GM12801 (cell line): Measurements from ENCODE around the gene SAMD5.

Source experiments
- TF ChIP-seq, protein P1 (sequence below): IDR thresholded peaks from one replicate; pipeline ENCODE4 v1.5.1; 2011; ENCODE audit warnings: control low read depth; ENCODE audit not compliant: insufficient read length; ENCODE audit errors: extremely low read depth

The SAMD5 gene

DNA sequence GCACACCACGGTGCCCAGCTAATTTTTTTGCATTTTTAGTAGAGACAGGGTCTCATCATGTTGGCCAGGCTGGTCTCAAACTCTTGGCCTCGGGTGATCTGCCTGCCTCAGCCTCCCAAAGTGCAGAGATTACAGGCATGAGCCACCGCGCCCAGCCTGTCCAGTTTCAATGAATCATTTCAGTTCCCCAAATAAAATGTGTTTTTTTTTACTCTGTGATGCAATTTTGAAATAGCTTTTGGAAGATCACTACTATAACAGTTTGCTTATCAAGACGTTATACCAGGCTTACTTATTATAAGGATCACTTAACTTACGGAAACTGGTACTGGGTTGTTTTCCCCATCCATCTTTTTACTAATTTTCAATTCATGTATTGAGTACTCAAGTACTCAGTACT, 80.0 kb downstream of the SAMD5 start:
- TF ChIP-seq, protein P1, sequence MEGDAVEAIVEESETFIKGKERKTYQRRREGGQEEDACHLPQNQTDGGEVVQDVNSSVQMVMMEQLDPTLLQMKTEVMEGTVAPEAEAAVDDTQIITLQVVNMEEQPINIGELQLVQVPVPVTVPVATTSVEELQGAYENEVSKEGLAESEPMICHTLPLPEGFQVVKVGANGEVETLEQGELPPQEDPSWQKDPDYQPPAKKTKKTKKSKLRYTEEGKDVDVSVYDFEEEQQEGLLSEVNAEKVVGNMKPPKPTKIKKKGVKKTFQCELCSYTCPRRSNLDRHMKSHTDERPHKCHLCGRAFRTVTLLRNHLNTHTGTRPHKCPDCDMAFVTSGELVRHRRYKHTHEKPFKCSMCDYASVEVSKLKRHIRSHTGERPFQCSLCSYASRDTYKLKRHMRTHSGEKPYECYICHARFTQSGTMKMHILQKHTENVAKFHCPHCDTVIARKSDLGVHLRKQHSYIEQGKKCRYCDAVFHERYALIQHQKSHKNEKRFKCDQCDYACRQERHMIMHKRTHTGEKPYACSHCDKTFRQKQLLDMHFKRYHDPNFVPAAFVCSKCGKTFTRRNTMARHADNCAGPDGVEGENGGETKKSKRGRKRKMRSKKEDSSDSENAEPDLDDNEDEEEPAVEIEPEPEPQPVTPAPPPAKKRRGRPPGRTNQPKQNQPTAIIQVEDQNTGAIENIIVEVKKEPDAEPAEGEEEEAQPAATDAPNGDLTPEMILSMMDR, result no peak

DNA sequence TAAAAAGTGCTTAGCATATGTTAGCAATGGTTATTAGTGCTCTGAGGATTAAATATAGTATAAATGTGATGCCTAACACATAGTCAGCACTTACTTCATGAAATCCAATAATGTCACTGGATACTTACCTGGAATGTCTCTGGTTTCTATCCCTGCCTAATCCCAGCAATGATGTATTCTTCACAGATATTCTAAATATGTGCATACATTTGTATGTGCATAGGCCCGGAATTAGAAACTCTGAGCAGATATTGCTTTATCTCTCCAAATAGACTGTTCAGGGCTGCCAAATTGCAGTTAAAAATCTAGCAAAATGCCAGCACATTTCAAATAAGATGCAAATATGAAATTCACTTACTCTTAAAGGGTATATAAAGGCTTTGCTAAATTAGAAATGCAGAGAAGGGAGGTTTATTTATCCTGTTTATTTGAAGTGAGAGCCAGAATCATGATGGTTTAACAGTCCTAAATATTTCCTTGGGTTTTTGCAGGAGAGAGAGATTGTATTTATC, 81.3 kb downstream of the SAMD5 start:
- TF ChIP-seq, protein P1, result no peak

DNA sequence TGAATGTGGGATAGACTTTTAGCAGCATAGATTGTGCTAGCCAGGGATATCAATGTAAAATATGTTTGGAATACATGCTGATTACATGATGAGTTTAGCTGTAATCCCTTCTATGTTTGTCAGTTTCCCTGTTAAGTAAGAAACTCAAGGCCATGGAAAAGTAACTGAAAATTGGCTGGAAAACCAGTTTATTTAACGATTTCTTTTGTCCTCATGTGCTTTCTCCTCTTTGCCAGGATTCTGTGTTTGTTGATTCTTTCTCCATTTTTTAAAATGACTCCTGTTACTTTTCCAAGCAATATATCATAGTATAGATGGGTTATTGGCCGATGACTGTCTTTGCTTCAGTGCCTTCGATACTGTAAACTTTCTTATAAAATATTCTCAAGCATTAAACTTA, 87.5 kb downstream of the SAMD5 start:
- TF ChIP-seq, protein P1, result no peak

DNA sequence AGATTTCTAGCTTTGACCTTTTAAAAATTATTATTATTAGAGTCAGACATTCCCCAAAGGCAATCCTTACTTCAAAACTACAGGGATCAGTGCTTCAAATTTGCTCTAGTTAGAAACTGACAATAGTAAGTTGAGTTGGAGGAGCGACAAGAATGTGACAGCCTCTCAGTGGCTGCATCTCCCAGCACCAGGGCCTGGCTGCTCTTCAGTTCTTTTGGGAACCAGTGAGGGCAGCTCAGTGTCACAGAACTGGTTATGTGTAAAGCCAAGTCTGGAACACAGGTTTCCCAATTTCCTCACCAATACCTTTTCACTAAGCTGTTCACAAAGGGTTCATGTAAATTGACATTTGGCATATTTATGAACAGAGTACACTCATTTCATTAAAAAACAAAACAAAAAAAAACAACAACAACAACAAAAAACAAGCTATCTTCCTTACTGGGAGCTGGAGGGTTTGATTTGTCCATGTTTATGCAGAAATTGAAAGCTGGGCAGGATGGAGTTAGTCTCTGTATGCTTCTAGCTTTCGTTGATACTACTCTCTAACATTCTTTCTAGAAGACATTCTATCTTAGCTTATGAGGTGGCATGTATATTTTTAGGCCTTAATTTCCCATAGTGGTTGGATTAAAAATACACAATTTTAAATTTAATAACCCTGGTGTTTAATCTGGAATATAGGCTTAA, 95.0 kb downstream of the SAMD5 start:
- TF ChIP-seq, protein P1, result no peak

DNA sequence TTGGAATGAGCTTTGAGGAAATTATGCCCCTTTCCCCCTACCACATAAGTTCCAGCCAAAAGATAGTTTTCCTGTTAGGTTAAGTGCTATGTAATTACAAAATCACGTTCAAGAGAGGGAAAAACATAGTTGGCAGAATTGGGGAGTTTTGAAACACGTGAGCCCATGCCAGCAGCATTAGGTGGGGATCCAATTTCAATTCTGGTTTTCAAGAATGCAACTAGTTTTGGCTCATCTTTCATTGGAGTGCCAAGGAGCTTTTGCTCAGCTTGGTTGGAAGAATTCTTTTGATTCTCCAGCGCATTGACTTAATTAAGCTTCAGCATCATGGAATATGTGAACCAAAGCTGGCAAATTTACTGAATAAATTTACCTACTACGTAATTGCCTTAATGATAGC, 95.9 kb downstream of the SAMD5 start:
- TF ChIP-seq, protein P1, result no peak

DNA sequence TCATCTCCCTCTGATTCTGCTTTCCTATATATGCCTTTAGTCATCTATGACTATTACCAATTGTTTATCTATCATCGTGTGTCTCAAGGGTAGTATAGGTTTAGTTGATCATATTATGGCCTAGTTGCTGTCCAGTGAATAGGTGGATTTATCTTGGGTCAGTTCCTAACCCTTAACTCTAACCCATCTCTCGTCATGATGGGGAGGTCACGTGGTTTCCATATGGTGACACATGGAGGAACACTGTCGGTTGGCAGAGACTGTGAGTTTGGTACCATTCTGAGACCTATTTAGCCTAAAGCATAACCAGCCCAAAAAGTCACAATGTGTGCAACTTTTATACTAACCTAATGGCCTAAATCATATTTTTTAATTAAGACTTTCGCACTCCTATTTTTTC, 103.5 kb downstream of the SAMD5 start:
- TF ChIP-seq, protein P1, result no peak

DNA sequence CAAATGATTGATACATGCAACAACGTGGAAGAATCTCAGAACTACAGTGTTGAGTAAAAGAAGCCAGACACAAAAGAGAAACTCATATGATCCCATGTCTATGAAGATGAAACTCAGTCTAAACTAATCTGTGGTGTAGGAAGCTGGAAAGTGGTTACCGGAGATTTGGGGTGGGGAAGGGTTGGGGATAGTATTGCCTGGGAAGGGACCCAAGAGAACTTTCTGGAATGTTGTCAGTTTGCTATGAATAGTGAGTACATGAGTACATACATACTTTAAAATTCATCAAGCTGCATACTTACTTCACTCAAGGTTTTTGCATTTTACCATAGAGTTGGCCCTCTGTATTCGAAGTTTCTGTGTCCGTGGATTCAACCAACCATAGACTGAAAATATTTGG, 106.0 kb downstream of the SAMD5 start:
- TF ChIP-seq, protein P1, result no peak
